Astrocyte of the spinal cord (primary cell): ENCODE measurements around the gene SLC16A5.

Experiments
- DNase-seq: peaks from one replicate; pipeline ENCODE4 v3.0.0; 2011; ENCODE audit warnings: low read depth, low spot score
- H3K4me3 ChIP-seq: 2 replicates; pipeline ENCODE4 v1.5.1; 2011; ENCODE audit warnings: low read depth, mild to moderate bottlenecking, low read length, moderate library complexity
- in situ Hi-C: cut with HindIII; loops from 2 replicates; pipeline ENCODE4 v1.10.0; 2017; ENCODE audit warnings: low sequenced_read_pairs
- TF ChIP-seq, protein P1 (sequence below): IDR thresholded peaks from 2 replicates; pipeline ENCODE4 v1.5.1; 2012; ENCODE audit warnings: low read depth, mild to moderate bottlenecking, low read length, inconsistent platforms

Gene SLC16A5

DNA sequence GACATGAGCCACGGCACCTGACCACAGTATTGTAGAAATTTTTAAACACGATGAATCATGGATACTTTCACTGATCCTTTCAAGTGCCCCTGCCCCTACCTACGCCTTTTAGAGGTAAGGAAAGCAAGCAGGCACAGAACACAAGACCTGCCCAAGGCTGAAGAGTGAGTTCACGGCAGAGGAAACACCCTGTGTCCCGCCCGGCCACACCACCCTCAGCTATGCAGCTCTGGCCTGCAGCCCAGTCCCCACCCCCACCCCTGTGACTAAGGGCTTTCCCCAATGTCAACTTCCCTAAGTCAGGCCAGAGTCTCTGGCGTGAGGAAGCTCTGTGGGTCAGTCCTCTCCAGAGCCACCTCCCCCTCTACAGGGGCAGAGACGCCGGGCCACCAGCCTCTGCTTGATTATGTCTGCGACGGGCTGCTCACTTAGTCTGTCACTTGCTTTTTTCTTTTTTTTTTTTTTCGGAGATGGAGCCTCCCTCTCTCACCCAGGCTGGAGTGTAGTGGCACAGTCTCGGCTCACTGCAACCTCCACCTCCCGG, 8.4 kb downstream of the SLC16A5 start:
- peak; percentile 50 for DNase-seq
- in situ Hi-C loops, result no loop called here

DNA sequence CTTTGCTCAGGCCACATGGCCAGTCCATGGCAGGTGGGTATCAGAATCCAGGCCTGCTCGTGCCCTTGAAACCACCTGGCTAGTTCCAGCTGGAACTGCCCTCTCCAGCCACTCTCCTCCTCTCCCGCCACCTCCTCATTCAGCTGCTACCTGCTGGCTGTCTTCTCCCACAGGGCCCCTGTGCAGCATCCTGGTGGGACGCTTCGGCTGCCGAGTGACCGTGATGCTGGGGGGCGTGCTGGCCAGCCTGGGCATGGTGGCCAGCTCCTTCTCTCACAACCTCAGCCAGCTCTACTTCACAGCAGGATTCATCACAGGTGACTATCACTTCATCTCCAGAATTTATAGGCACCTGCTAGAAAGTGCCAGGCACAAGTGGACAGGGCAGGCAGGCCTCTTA, 10.1 kb downstream of the SLC16A5 start:
- no peak overlapping the region for H3K4me3 ChIP-seq
- DNase-seq, result no peak
- TF ChIP-seq, protein P1, sequence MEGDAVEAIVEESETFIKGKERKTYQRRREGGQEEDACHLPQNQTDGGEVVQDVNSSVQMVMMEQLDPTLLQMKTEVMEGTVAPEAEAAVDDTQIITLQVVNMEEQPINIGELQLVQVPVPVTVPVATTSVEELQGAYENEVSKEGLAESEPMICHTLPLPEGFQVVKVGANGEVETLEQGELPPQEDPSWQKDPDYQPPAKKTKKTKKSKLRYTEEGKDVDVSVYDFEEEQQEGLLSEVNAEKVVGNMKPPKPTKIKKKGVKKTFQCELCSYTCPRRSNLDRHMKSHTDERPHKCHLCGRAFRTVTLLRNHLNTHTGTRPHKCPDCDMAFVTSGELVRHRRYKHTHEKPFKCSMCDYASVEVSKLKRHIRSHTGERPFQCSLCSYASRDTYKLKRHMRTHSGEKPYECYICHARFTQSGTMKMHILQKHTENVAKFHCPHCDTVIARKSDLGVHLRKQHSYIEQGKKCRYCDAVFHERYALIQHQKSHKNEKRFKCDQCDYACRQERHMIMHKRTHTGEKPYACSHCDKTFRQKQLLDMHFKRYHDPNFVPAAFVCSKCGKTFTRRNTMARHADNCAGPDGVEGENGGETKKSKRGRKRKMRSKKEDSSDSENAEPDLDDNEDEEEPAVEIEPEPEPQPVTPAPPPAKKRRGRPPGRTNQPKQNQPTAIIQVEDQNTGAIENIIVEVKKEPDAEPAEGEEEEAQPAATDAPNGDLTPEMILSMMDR, result no peak
- in situ Hi-C loops, result no loop called here

More for the DNA sequence above, 8.4 kb downstream of the SLC16A5 start:
- TF ChIP-seq, protein P1, result no peak
- no peak overlapping the region for H3K4me3 ChIP-seq

DNA sequence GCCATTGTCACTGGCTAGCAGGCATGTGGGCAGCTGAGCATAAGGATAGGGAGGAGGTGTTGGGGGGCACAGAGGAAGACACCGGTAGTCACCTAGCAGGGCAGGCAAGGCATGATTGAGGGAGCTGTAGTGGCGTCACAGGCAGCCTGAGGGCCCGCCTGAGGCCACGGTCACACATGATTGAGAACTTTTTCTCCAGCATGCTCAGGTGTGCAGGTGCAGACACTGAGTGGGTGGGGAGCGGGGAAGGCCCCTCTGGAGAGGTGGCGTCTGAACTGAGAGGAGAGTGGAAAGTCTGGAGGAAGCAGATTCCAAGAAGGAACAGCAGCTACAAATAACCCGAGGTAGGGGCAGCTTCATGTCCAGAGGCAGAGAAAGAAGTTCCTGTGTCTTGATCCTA, 11.1 kb downstream of the SLC16A5 start:
- in situ Hi-C loops, result no loop called here
- no peak for DNase-seq
- TF ChIP-seq, protein P1, result no peak
- no peak overlapping the region for H3K4me3 ChIP-seq

DNA sequence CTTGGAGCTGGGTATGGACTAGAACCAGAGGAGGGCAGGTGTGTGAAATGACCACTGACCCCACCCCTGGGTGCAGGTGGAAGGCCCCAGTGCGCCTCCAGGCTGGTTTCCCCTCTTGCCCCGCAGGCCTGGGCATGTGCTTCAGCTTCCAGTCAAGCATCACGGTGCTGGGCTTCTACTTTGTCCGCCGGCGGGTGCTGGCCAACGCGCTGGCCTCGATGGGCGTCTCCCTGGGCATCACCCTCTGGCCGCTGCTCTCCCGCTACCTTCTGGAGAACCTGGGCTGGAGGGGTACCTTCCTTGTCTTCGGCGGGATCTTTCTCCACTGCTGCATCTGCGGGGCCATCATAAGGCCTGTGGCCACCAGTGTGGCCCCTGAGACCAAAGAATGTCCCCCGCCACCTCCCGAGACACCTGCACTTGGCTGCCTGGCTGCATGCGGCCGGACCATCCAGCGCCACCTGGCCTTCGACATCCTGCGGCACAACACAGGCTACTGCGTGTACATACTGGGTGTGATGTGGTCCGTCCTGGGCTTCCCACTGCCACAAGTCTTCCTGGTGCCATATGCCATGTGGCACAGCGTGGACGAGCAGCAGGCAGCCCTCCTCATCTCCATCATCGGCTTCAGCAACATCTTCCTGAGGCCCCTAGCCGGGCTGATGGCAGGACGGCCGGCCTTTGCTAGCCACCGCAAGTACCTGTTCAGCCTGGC, 12.3 kb downstream of the SLC16A5 start:
- no peak overlapping the region for H3K4me3 ChIP-seq
- DNase-seq, result no peak
- in situ Hi-C loops, result no loop called here
- TF ChIP-seq, protein P1, result no peak

DNA sequence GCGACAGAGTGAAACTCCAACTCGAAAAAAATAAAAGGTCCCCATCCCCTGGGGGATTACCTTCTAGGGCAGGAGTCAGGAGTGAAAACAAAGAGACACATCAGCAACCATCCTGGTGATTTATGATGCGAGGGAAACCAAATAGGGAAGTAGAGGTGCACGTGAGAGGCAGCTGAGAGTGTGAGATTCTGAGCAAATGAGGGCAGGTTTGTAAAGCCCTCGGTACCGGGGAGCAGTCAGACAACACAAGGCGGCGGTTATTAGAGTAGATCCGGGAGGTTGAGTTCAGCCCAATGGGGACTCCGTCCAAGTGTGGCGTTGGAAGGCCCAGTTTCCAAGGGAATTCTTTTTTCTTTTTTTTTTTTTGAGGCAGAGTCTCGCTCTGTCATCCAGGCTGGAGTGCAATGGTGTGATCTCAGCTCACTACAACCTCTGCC, 14.6 kb downstream of the SLC16A5 start:
- in situ Hi-C loops, result no loop called here
- TF ChIP-seq, protein P1, result no peak
- DNase-seq, result no peak

DNA sequence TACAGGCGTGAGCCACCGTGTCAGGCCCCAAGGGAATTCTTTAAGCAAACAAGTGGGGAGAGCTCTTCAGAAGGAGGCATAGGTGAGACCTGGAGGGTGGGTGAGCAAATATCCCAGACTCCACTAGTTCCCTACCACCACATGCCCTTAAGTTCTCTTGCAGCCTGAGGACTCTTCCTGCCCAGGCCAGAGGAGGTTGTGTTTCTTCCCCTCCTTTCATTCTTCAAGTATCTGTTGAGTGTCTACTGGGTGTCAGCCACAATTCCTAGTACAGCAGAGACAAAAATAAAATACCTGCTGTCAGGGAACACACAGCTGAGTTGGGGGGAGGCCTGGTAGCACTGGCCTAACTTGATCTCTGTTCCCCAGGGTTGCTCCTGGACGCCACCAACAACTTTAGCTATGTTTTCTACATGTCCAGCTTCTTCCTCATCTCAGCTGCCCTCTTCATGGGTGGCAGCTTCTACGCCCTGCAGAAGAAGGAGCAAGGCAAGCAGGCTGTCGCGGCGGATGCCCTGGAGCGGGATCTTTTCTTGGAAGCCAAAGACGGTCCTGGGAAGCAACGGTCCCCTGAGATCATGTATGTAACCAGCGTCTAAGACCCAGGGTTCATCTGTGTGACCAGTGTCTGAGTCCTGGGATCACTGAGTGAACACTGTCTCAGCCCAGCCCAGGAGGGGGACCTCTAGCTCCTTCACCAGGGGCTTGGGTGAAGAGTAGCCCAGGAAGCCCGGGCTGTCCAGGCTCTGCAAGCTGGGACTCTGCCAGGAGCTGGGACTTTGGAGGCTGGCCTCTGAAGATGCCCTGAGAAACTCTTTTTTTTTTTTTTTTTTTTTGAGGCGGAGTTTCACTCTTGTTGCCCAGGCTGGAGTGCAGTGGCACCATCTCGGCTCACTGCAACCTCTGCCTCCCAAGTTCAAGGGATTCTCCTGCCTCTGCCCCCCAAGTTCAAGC, 16.1 kb downstream of the SLC16A5 start:
- DNase-seq, result no peak
- in situ Hi-C loops, result no loop called here
- TF ChIP-seq, protein P1, result no peak
- no peak overlapping the region for H3K4me3 ChIP-seq

More for the DNA sequence above, 14.6 kb downstream of the SLC16A5 start:
- H3K4me3 ChIP-seq, result no peak overlapping the region
